WTC11 (cell line): ENCODE measurements around the gene FOXP1.

Experiments
- CREB1 ChIP-seq: sonication (generic); formaldehyde crosslinking; IDR thresholded peaks from 2 replicates; pipeline ENCODE4 v1.8.0; 2023; ENCODE audit warnings: mild to moderate bottlenecking, missing genetic modification reagents
- GABPB1 ChIP-seq: sonication (generic); formaldehyde crosslinking; IDR thresholded peaks from 2 replicates; pipeline ENCODE4 v1.8.1; 2023; ENCODE audit warnings: mild to moderate bottlenecking, missing genetic modification reagents
- TF ChIP-seq, protein P1 (sequence below): fragments of 200-600 bp; IDR thresholded peaks from 2 replicates; pipeline ENCODE4 v1.8.0; 2022; ENCODE audit warnings: antibody characterized with exemption

DNA sequence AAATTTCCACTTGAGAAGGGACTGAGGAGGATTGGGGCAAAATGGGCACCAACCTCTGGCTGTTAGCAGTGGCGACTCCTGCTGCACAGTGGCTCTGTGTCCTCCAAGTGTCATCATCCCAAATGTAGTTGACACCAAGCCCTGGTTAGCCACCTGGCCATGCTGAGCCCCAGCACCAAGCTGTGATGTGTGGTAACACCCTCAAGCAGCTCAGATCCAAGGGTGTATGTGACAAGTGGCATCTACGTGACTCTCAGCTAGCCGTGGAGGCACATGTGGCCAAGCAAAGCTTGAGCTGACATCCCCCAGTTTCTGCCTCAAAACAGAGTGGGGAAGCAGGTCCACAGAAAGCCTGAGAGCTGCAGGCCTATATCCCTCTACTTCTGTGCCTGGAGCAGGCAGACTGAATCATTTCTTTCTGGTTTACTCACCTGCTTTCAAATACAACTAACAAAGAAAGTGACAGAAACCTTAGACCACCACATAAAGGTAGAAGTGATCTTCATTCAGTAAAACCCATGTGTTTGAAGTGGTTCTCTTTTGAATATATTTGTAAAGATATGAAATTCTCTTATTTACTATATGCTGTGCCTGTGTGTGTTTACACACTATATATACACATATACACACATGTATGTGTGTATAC lies 40.0 kb downstream of the FOXP1 start:
- TF ChIP-seq, protein P1, sequence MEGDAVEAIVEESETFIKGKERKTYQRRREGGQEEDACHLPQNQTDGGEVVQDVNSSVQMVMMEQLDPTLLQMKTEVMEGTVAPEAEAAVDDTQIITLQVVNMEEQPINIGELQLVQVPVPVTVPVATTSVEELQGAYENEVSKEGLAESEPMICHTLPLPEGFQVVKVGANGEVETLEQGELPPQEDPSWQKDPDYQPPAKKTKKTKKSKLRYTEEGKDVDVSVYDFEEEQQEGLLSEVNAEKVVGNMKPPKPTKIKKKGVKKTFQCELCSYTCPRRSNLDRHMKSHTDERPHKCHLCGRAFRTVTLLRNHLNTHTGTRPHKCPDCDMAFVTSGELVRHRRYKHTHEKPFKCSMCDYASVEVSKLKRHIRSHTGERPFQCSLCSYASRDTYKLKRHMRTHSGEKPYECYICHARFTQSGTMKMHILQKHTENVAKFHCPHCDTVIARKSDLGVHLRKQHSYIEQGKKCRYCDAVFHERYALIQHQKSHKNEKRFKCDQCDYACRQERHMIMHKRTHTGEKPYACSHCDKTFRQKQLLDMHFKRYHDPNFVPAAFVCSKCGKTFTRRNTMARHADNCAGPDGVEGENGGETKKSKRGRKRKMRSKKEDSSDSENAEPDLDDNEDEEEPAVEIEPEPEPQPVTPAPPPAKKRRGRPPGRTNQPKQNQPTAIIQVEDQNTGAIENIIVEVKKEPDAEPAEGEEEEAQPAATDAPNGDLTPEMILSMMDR = no peak
- no peak for TF ChIP-seq GABPB1 (CRISPR knock-in tag)
- no peak for TF ChIP-seq CREB1
